PC-9 (cell line): ENCODE results near the gene AUTS2. TPM values are rescaled to one million over a fixed set of nuclear protein-coding genes. Genes with fewer than 3 reads are reported as not detected.

Experiments
- BruUV-seq: library from RNA; stranded (reverse); fragments of 400-500 nt; replicated peaks from 2 replicates; lab custom pipeline; 2021; lab: Mats Ljungman, UMichigan
- CTCF ChIA-PET: fragments of 300-600 bp; sonication (Branson Sonifier 250); formaldehyde crosslinking; loops from one replicate; lab custom pipeline; 2022; ENCODE audit warnings: antibody characterized with exemption; lab: Charles Lee
- POLR2A ChIA-PET: fragments of 300-600 bp; sonication (Branson Sonifier 250); formaldehyde crosslinking; loops from one replicate; lab custom pipeline; 2022; ENCODE audit warnings: antibody characterized with exemption; ENCODE audit not compliant: unreplicated experiment; lab: Charles Lee
- DNase-seq, 2 experiments: peaks; one replicate each; pipeline versions ENCODE4 v3.0.0 to v3.0.0-alpha.2; 2015 to 2022; ENCODE audit warnings: mixed read lengths in 1 of 2
- H2AFZ ChIP-seq: fragments of 200-600 bp; sonication (generic); 2 replicates; pipeline ENCODE4 v1.8.1; 2017; ENCODE audit warnings: antibody characterized with exemption
- H3F3A ChIP-seq: fragments of 200-600 bp; sonication (generic); 2 replicates; pipeline ENCODE4 v1.8.1; 2017; ENCODE audit warnings: antibody characterized with exemption, mild to moderate bottlenecking, low read depth; ENCODE audit not compliant: insufficient read depth
- H3K27ac ChIP-seq: fragments of 200-600 bp; sonication (generic); 2 replicates; pipeline ENCODE4 v1.6.1; 2016; ENCODE audit warnings: mixed run types
- H3K27me3 ChIP-seq: fragments of 200-600 bp; sonication (generic); 2 replicates; pipeline ENCODE4 v1.6.1; 2016; ENCODE audit warnings: low read depth, mixed run types; ENCODE audit not compliant: insufficient read depth
- H3K36me3 ChIP-seq: fragments of 200-600 bp; sonication (generic); 2 replicates; pipeline ENCODE4 v1.6.1; 2016; ENCODE audit warnings: low read depth, mixed run types
- H3K4me1 ChIP-seq: fragments of 200-600 bp; sonication (generic); replicated peaks from 2 replicates; pipeline ENCODE4 v1.6.1; 2016; ENCODE audit warnings: mixed run types; ENCODE audit not compliant: insufficient read depth
- H3K4me2 ChIP-seq: fragments of 200-600 bp; sonication (generic); 2 replicates; pipeline ENCODE4 v1.6.1; 2017; ENCODE audit warnings: mixed run types
- H3K4me3 ChIP-seq: fragments of 200-600 bp; sonication (generic); 2 replicates; pipeline ENCODE4 v1.6.1; 2016; ENCODE audit warnings: mixed run types
- H3K79me2 ChIP-seq: fragments of 200-600 bp; sonication (generic); 2 replicates; pipeline ENCODE4 v1.6.1; 2017; ENCODE audit warnings: low read depth, mixed run types
- H3K9me2 ChIP-seq: fragments of 200-600 bp; sonication (generic); 2 replicates; pipeline ENCODE4 v1.8.1; 2017; ENCODE audit warnings: mild to moderate bottlenecking; ENCODE audit not compliant: insufficient read depth
- H3K9me3 ChIP-seq: fragments of 200-600 bp; sonication (generic); 2 replicates; pipeline ENCODE4 v1.8.1; 2016; ENCODE audit warnings: low read depth; ENCODE audit not compliant: insufficient read depth
- H4K20me1 ChIP-seq: fragments of 200-600 bp; sonication (generic); 2 replicates; pipeline ENCODE4 v1.8.1; 2017; ENCODE audit not compliant: insufficient read depth
- CTCF ChIP-seq: fragments of 200-600 bp; sonication (generic); conservative IDR thresholded peaks from 2 replicates; pipeline ENCODE4 v1.6.1; 2017; ENCODE audit warnings: mixed run types, antibody characterized with exemption, mild to moderate bottlenecking, moderate library complexity
- EZH2 ChIP-seq: fragments of 200-600 bp; sonication (generic); IDR thresholded peaks from 2 replicates; pipeline ENCODE4 v1.8.0; 2017; ENCODE audit warnings: antibody characterized with exemption, low read depth
- intact Hi-C: fragments of 100-400 bp; cut with micrococcal nuclease; formaldehyde crosslinking; loops from one replicate; pipeline ENCODE4 v1.10.0; 2022; ENCODE audit not compliant: unreplicated experiment
- total RNA-seq: library from RNA; stranded (reverse); gene quantifications from 2 replicates; pipeline ENCODE4 v1.2.3, GENCODE V29; 2021

The AUTS2 gene
- total RNA-seq, 1 experiment from 2014 or later = not detected

DNA sequence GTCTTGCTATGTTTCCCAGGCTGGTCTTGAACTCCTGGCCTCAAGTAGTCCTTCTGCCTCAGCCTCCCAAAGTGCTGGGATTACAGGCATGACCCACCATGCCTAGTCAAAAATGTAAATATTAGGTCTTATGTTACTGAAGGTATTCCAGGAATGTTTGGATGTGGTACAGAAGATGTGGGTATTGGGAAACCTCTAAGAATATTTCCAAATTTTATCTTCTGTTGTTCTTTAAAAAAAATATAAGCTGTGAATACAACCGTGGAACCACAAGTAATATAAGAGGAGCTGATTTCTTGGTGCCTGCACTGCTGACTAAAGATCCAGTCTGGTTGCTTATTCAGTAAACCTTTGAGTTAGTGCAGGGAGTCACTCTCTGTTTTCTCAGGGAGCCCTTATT lies 178.3 kb downstream of the AUTS2 start:
- peaks cover 3% of the 10 kb centered on the region; the same call in 1 of the 2 replicates for H3F3A ChIP-seq
- H3K79me2 ChIP-seq = no peaks in the 10 kb centered on the region
- peak in 1 of 2 experiments; percentile 48 for DNase-seq
- ChIA-PET CTCF (no interaction called here), POLR2A (no interaction called here)
- peaks cover 20% of the 10 kb centered on the region for H3K4me1 ChIP-seq
- no peaks in the 10 kb centered on the region for H3K9me2 ChIP-seq
- intact Hi-C loops = no loop called here
- no peaks in the 10 kb centered on the region for H3K27me3 ChIP-seq
- BruUV-seq = no TSS peak
- H3K36me3 ChIP-seq = no peaks in the 10 kb centered on the region
- H3K4me2 ChIP-seq = no peak overlapping the region
- TF ChIP-seq CTCF (no peak), EZH2 (no peak)
- H3K9me3 ChIP-seq = no peaks in the 10 kb centered on the region
- no peak overlapping the region for H3K4me3 ChIP-seq
- no peaks in the 10 kb centered on the region for H4K20me1 ChIP-seq
- H3K27ac ChIP-seq = no peak overlapping the region
- H2AFZ ChIP-seq = no peak overlapping the region

- BruUV-seq = no TSS peak
- Histone ChIP-seq H3K4me1 (peaks cover 23% of the 10 kb centered on the region), H3F3A (peaks cover 3% of the 10 kb centered on the region; the same call in 1 of the 2 replicates), H4K20me1 (no peaks in the 10 kb centered on the region), H3K36me3 (no peaks in the 10 kb centered on the region), H3K9me3 (no peaks in the 10 kb centered on the region), H3K27ac (no peak overlapping the region), H3K79me2 (no peaks in the 10 kb centered on the region), H3K27me3 (no peaks in the 10 kb centered on the region), H3K4me3 (no peak overlapping the region), H3K9me2 (no peaks in the 10 kb centered on the region), H3K4me2 (no peak overlapping the region), H2AFZ (no peak overlapping the region)
- intact Hi-C loops = no loop called here
- DNase-seq = no peak
- TF ChIP-seq CTCF = no peak
- TF ChIP-seq EZH2 = no peak
- ChIA-PET POLR2A (no interaction called here), CTCF (no interaction called here)
Observed at GRCh38 chr7:69778138-69778537, 179.9 kb downstream of the AUTS2 start.

DNA sequence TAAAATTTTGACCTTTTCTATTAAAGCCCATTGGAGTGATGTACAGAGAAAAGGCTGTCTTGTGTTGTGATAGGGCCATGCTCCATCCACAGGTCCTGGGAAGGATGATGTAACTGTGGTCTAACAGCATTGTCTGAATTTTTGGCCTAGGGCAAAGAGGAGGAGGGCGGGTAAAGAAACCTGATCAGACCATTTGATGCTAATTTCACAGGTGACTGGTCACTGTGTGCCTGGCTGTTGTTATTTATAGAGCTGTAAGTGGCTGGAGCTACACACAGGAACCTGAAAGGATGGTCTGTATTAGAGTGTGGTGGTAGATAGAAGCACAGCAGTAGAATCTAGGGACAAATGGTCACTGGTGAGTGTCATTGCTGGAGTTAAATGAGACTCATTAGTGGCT lies 182.1 kb downstream of the AUTS2 start:
- Histone ChIP-seq H3K4me3 (no peak overlapping the region), H3K4me2 (peak overlapping the region; percentile 53), H3K9me2 (no peaks in the 10 kb centered on the region), H3K27me3 (no peaks in the 10 kb centered on the region), H3K36me3 (no peaks in the 10 kb centered on the region), H3K27ac (0 out of 2 replicates have a peak overlapping the region, but pooled peaks have one; percentile 12), H3K79me2 (no peaks in the 10 kb centered on the region), H2AFZ (no peak overlapping the region), H4K20me1 (no peaks in the 10 kb centered on the region), H3K9me3 (no peaks in the 10 kb centered on the region), H3F3A (peaks cover 3% of the 10 kb centered on the region; the same call in 1 of the 2 replicates), H3K4me1 (peaks cover 23% of the 10 kb centered on the region)
- ChIA-PET CTCF (no interaction called here), POLR2A (no interaction called here)
- intact Hi-C loops = loop anchor here (2.0 kb wide), 1 partner anchor 20 kb away; no protein-coding TSS in a partner anchor
- peak in 1 of 2 experiments; percentile 83 for DNase-seq
- TF ChIP-seq EZH2 (no peak), CTCF (no peak)
- BruUV-seq = no TSS peak
